BLaER1 (cell line): Measurements from ENCODE around the gene HK1.

Source experiments
- H3K27ac ChIP-seq: shearing (Covaris generic); formaldehyde crosslinking; 2 replicates; pipeline ENCODE4 v1.8.1; 2022
- H3K27me3 ChIP-seq: shearing (Covaris generic); formaldehyde crosslinking; 2 replicates; pipeline ENCODE4 v1.8.1; 2022
- H3K36me3 ChIP-seq: shearing (Covaris generic); formaldehyde crosslinking; 2 replicates; pipeline ENCODE4 v1.8.1; 2022
- H3K4me1 ChIP-seq: shearing (Covaris generic); formaldehyde crosslinking; 2 replicates; pipeline ENCODE4 v1.8.1; 2022
- H3K4me2 ChIP-seq: shearing (Covaris generic); formaldehyde crosslinking; 2 replicates; pipeline ENCODE4 v1.8.1; 2022
- H3K4me3 ChIP-seq: shearing (Covaris generic); formaldehyde crosslinking; 2 replicates; pipeline ENCODE4 v1.8.1; 2022
- H3K9ac ChIP-seq: shearing (Covaris generic); formaldehyde crosslinking; 2 replicates; pipeline ENCODE4 v1.8.1; 2022
- H3K9me3 ChIP-seq: shearing (Covaris generic); formaldehyde crosslinking; 2 replicates; pipeline ENCODE4 v1.8.1; 2022
- H4K20me1 ChIP-seq: shearing (Covaris generic); formaldehyde crosslinking; 2 replicates; pipeline ENCODE4 v1.8.1; 2022
- Cebpa-rat ChIP-seq: shearing (Covaris generic); IDR thresholded peaks from 2 replicates; pipeline ENCODE4 v1.8.1; 2022

Gene HK1

GRCh38 chr10:69389827-69390490, 111.7 kb downstream of the HK1 start:
- no peak for TF ChIP-seq Cebpa-rat
- H3K9ac ChIP-seq, result peak overlapping the region; percentile 54; the same call in 1 of the 2 replicates
- H4K20me1 ChIP-seq, result peaks cover 5% of the 10 kb centered on the region; the same call in 1 of the 2 replicates
- H3K36me3 ChIP-seq, result peaks cover 83% of the 10 kb centered on the region
- no peaks in the 10 kb centered on the region for H3K9me3 ChIP-seq
- H3K27ac ChIP-seq, result peak overlapping the region; percentile 46; the same call in 1 of the 2 replicates
- H3K27me3 ChIP-seq, result no peaks in the 10 kb centered on the region
- no peak overlapping the region for H3K4me3 ChIP-seq
- H3K4me2 ChIP-seq, result peak overlapping the region; percentile 60
- H3K4me1 ChIP-seq, result peaks cover 23% of the 10 kb centered on the region

GRCh38 chr10:69391158-69391557, 112.9 kb downstream of the HK1 start:
- H4K20me1 ChIP-seq, result peaks cover 5% of the 10 kb centered on the region; the same call in 1 of the 2 replicates
- H3K4me3 ChIP-seq, result no peak overlapping the region
- H3K4me2 ChIP-seq, result no peak overlapping the region
- no peak overlapping the region for H3K9ac ChIP-seq
- no peak overlapping the region for H3K27ac ChIP-seq
- H3K27me3 ChIP-seq, result no peaks in the 10 kb centered on the region
- peaks cover 82% of the 10 kb centered on the region for H3K36me3 ChIP-seq
- no peak for TF ChIP-seq Cebpa-rat
- H3K9me3 ChIP-seq, result no peaks in the 10 kb centered on the region
- peaks cover 23% of the 10 kb centered on the region for H3K4me1 ChIP-seq

- Histone ChIP-seq H3K4me2 (peak overlapping the region; percentile 14; the same call in 1 of the 2 replicates), H3K36me3 (peaks cover 81% of the 10 kb centered on the region)
Observed at GRCh38 chr10:69392481-69393000, 114.2 kb downstream of the HK1 start.

GRCh38 chr10:69394020-69394419, 115.7 kb downstream of the HK1 start:
- Histone ChIP-seq H3K4me1 (peaks cover 22% of the 10 kb centered on the region), H3K27me3 (no peaks in the 10 kb centered on the region), H3K9ac (no peak overlapping the region), H3K4me2 (no peak overlapping the region), H4K20me1 (peaks cover 5% of the 10 kb centered on the region; the same call in 1 of the 2 replicates), H3K36me3 (peaks cover 75% of the 10 kb centered on the region), H3K4me3 (no peak overlapping the region), H3K9me3 (no peaks in the 10 kb centered on the region), H3K27ac (no peak overlapping the region)
- TF ChIP-seq Cebpa-rat, result no peak

More at GRCh38 chr10:69392481-69393000, 114.2 kb downstream of the HK1 start:
- Histone ChIP-seq H3K27ac (no peak overlapping the region), H3K9me3 (no peaks in the 10 kb centered on the region), H4K20me1 (peaks cover 5% of the 10 kb centered on the region; the same call in 1 of the 2 replicates), H3K4me1 (peaks cover 23% of the 10 kb centered on the region), H3K4me3 (no peak overlapping the region), H3K27me3 (no peaks in the 10 kb centered on the region), H3K9ac (no peak overlapping the region)
- peak; percentile 89 for TF ChIP-seq Cebpa-rat

- no peak overlapping the region for H3K4me3 ChIP-seq
- no peak for TF ChIP-seq Cebpa-rat
- H3K36me3 ChIP-seq, result peaks cover 89% of the 10 kb centered on the region
- no peaks in the 10 kb centered on the region for H3K4me1 ChIP-seq
- no peaks in the 10 kb centered on the region for H4K20me1 ChIP-seq
- no peaks in the 10 kb centered on the region for H3K9me3 ChIP-seq
- H3K27ac ChIP-seq, result no peak overlapping the region
- H3K27me3 ChIP-seq, result no peaks in the 10 kb centered on the region
- no peak overlapping the region for H3K4me2 ChIP-seq
- H3K9ac ChIP-seq, result no peak overlapping the region
Observed at GRCh38 chr10:69397972-69398371, 119.7 kb downstream of the HK1 start.

- no peaks in the 10 kb centered on the region for H3K27me3 ChIP-seq
- TF ChIP-seq Cebpa-rat, result no peak
- H3K27ac ChIP-seq, result no peak overlapping the region
- H3K4me1 ChIP-seq, result no peaks in the 10 kb centered on the region
- no peak overlapping the region for H3K9ac ChIP-seq
- peaks cover 88% of the 10 kb centered on the region for H3K36me3 ChIP-seq
- H3K4me2 ChIP-seq, result no peak overlapping the region
- H4K20me1 ChIP-seq, result no peaks in the 10 kb centered on the region
- no peak overlapping the region for H3K4me3 ChIP-seq
- no peaks in the 10 kb centered on the region for H3K9me3 ChIP-seq
Observed at GRCh38 chr10:69398466-69398865, 120.2 kb downstream of the HK1 start.

- H3K4me3 ChIP-seq, result no peak overlapping the region
- peaks cover 64% of the 10 kb centered on the region for H3K36me3 ChIP-seq
- H3K9ac ChIP-seq, result no peak overlapping the region
- H3K27ac ChIP-seq, result no peak overlapping the region
- no peaks in the 10 kb centered on the region for H3K27me3 ChIP-seq
- peaks cover under 1% of the 10 kb centered on the region; the same call in 1 of the 2 replicates for H3K4me1 ChIP-seq
- H4K20me1 ChIP-seq, result no peaks in the 10 kb centered on the region
- no peak overlapping the region for H3K4me2 ChIP-seq
- no peaks in the 10 kb centered on the region for H3K9me3 ChIP-seq
- no peak for TF ChIP-seq Cebpa-rat
Observed at GRCh38 chr10:69400936-69401335, 122.6 kb downstream of the HK1 start.

- Histone ChIP-seq H3K9me3 (no peaks in the 10 kb centered on the region), H3K36me3 (peaks cover 59% of the 10 kb centered on the region), H3K4me2 (no peak overlapping the region), H3K9ac (no peak overlapping the region), H3K27ac (no peak overlapping the region), H3K4me3 (no peak overlapping the region), H4K20me1 (no peaks in the 10 kb centered on the region), H3K27me3 (no peaks in the 10 kb centered on the region), H3K4me1 (peaks cover 5% of the 10 kb centered on the region; the same call in 1 of the 2 replicates)
- TF ChIP-seq Cebpa-rat, result no peak
Observed at GRCh38 chr10:69401416-69401815, 123.1 kb downstream of the HK1 start.

GRCh38 chr10:69402386-69402785, 124.1 kb downstream of the HK1 start:
- no peak overlapping the region for H3K9ac ChIP-seq
- H4K20me1 ChIP-seq, result no peaks in the 10 kb centered on the region
- H3K27ac ChIP-seq, result no peak overlapping the region

GRCh38 chr10:69403066-69403465, 124.8 kb downstream of the HK1 start:
- Histone ChIP-seq H3K4me1 (peaks cover 13% of the 10 kb centered on the region), H3K27ac (no peak overlapping the region), H4K20me1 (no peaks in the 10 kb centered on the region), H3K4me3 (no peak overlapping the region), H3K9ac (no peak overlapping the region), H3K9me3 (no peaks in the 10 kb centered on the region), H3K4me2 (no peak overlapping the region), H3K27me3 (no peaks in the 10 kb centered on the region), H3K36me3 (peaks cover 49% of the 10 kb centered on the region)
- no peak for TF ChIP-seq Cebpa-rat

More at GRCh38 chr10:69402386-69402785, 124.1 kb downstream of the HK1 start:
- H3K27me3 ChIP-seq, result no peaks in the 10 kb centered on the region
- peaks cover 49% of the 10 kb centered on the region for H3K36me3 ChIP-seq
- no peak overlapping the region for H3K4me3 ChIP-seq
- H3K4me2 ChIP-seq, result no peak overlapping the region
- no peak for TF ChIP-seq Cebpa-rat
- peaks cover 6% of the 10 kb centered on the region; the same call in 1 of the 2 replicates for H3K4me1 ChIP-seq
- no peaks in the 10 kb centered on the region for H3K9me3 ChIP-seq
